RCC 7860 (cell line): ENCODE data around the gene NAV1.
"Not testable (repeated sequence)": the region's sequence is repeated elsewhere in the genome, so short reads cannot be mapped to it uniquely, and the experiment has no call there.

Source experiments
- DNase-seq: peaks from one replicate; pipeline ENCODE4 v3.0.0-alpha.2; 2015; ENCODE audit warnings: low spot score
- FAIRE-seq: peaks from 2 replicates; lab custom pipeline; 2012; peaks lifted over from hg19 to GRCh38; lab: Jason Lieb, UNC

NAV1 gene

GRCh38 chr1:201504179-201504631, 34.7 kb upstream of the NAV1 start:
- FAIRE-seq = no peak
- DNase-seq = no peak

- DNase-seq = no peak
- FAIRE-seq = no peak
Observed at GRCh38 chr1:201504799-201505502, 34.0 kb upstream of the NAV1 start.

DNA sequence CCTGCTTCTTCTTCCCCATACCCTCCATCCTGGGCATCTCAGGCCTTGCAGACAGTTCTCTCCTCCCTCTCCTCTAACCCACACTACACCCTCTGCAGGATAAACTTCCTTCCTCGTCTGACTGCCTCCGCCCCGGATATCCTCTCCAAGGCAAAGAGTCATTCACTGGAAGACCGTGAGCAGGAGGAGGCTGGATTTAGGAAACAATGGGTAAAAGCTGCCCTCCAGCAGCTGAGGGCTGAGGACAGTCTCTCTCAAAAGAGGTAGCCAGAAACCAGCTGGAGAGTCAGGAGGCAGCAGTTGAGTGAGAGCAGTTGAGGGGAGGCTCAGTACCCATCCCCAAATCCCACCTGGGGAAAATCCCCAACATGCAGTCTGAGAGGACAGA, 33.4 kb upstream of the NAV1 start:
- DNase-seq = peak; percentile 65

GRCh38 chr1:201506092-201506491, 32.8 kb upstream of the NAV1 start:
- no peak for FAIRE-seq

More for the DNA sequence above, 33.4 kb upstream of the NAV1 start:
- FAIRE-seq = no peak

GRCh38 chr1:201506557-201507359, 32.2 kb upstream of the NAV1 start, which contains the start of gene CSRP1:
TSS of gene CSRP1 (minus strand) at chr1:201507123. CDS start at chr1:201496303, 10,820 bp downstream.
- FAIRE-seq = no peak
- peak; percentile 63 for DNase-seq

More at GRCh38 chr1:201506092-201506491, 32.8 kb upstream of the NAV1 start:
- no peak for DNase-seq

GRCh38 chr1:201507360-201507675, 31.6 kb upstream of the NAV1 start:
- FAIRE-seq = no peak

DNA sequence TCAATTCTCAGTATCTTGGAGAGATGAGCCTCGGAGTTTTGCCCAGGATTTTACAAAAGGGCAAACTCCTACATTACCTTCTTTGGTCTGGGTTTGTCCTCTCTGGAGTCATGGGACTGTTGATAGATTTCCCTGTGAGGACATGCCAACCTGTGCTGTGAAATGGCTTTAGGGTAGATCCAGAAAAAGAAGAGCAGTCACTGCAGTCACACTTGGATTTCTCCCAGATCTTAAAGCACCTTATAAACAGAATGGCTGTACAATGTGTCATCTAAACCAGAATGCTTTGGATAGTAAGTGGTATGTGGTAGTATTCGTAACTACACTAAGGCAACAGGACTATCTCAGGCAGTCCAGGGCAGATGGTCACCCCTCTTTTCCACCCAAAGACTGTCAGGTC, 30.1 kb upstream of the NAV1 start:
- FAIRE-seq (no peak), DNase-seq (no peak)

More at GRCh38 chr1:201507360-201507675, 31.6 kb upstream of the NAV1 start:
- DNase-seq = no peak

DNA sequence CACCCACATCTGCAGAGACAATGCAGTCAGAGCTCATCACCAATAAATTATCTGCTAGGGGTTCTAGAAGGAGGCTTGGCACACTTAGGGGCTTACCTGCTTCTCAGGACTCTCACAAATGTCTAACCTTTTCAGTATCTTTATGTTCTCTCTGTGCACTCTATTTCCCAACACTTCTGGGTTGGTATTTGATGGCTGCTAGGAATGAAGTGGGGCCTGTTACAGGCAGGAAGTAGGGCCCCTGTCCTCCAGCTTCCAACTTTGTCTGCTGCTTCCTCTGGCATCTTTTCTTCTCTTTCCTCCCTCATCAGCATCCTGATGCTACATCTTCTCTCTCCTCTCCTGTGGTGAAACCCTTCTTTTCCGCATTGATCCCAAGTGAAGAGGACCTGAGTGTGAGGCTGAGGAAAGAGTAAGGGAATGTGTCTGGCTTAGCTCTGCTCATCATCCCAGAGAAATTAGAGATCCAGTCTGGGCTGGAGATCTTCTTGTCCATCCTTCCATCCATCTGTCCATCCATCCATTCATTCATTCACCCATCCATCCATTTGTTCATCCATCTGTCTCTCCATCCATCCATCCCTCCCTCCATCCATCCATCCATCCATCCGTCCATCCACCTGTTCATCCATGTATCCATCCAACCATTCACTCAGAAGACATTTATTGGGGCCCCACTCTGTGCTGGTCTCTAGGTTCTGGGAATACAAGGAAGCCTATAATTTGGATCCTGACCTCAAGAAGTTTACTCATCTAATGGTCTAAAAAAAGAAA, 29.1 kb upstream of the NAV1 start:
- DNase-seq (no peak), FAIRE-seq (no peak)

GRCh38 chr1:201510734-201511133, 28.2 kb upstream of the NAV1 start:
- no peak for DNase-seq
- no peak for FAIRE-seq

DNA sequence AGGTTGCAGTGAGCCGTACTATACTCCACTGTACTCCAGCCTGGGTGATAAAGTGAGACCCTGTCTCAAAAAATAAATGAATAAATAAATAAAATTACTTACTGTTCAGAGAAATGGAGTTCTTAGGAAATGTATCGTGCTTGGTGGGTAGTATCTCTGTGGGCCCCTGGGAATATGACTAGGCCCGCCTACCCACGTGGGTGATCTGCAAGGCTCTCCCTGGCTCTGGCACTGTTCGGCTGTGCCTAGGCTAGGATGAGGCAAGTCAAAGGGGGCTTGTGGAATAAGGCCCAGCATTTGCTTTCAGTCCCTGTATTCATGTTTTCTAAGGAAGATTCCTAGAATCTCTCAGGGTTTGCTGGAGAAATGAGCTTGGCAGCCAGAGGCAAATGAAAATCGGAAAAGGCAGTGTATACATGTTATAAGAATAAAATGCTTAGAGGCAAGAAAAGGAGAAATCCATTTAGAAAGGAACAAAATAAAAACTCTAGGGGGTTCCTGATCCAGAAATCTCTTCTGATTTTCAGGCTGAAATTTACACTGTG, 27.5 kb upstream of the NAV1 start:
- DNase-seq (no peak), FAIRE-seq (no peak)

- DNase-seq (no peak), FAIRE-seq (no peak)
Observed at GRCh38 chr1:201511941-201512539, 26.9 kb upstream of the NAV1 start.

- DNase-seq = no peak
- FAIRE-seq = no peak
Observed at GRCh38 chr1:201513498-201514243, 25.3 kb upstream of the NAV1 start.

DNA sequence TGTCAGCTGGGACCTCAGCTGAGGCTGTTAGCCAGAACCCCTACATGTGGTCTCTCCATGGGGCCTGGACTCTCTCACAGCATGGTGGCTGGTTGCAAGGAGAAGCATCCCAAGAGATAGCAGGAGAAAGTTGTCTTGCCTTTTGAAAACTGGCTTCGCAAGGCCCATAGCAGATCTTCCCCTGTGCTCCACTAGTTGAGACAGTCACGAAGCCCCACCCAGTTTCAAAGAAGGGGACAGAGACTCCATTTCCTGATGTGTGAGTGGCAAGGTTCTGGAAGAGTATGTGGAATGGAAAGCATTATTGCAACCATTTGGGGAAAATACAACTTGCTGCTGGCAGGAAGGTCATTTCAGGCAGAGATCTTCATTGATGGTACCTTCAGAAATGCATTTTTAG, 24.5 kb upstream of the NAV1 start:
- DNase-seq (no peak), FAIRE-seq (no peak)

- FAIRE-seq = no peak
- no peak for DNase-seq
Observed at GRCh38 chr1:201515062-201515750, 23.7 kb upstream of the NAV1 start.

DNA sequence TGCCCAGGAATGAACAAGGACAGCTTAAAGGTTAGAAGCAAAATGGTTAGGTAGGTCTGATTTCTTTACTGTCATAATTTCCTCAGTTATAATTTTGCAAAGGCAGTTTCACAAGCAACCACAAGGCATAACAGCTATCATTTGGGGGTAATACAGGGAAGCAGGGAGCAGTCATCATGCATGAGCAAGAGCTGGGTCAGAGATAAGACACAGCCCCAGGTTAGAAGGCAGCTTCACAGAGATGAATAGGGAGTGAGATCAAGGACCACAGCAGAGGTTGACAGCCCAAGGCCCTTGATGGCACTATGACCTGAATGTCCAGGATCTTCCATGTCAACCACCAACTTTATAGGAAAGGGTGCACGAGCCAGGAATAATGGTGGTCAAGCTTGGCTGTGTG, 23.0 kb upstream of the NAV1 start:
- FAIRE-seq = no peak
- no peak for DNase-seq

DNA sequence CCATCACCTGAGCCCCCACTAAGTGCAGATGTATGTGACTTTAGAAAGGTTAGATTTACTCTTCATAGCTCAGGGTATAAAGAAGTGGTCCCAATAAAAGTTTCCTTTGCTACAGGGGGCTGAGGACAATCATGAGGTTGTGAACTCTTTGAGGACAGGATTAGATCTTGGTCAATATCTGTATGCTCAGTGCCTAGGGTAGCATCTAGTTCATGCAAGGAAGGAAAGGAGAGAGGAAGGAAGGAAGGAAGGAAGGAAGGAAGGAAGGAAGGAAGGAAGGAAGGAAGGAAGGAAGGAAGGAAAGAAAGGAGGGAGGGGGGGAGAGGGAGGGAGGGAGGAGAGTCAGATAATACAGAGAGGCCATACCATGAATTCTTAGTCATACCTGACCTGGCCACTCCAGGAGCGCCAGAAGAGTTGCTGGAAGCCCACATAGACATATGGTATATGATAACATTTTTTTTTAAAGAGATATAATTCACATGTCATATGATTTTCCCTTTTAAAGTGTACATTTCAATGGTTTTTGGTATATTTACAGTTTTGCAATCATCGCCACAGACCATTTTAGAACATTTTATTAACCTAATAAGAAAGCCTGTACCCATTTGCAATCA, 22.3 kb upstream of the NAV1 start:
- no peak for FAIRE-seq
- DNase-seq = no peak

DNA sequence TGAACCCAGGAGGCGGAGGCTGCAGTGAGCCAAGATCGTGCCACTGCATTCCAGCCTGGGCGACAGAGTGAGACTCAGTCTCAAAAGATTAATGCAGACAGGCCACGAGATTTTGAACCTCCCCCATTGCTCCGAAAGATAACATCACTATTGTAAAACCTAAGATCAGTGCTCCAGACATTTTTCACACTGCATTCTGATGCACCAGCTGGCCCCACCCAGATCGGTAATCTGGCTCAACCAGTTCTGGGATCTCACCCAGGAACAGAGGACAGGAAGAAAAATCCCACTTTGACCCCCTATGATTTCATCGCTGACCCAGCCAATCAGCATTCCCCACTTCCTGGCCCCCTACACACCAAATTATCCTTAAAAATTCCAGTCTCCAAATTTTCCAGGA, 21.3 kb upstream of the NAV1 start:
- FAIRE-seq = no peak
- DNase-seq = no peak

GRCh38 chr1:201518071-201518470, 20.9 kb upstream of the NAV1 start:
- no peak for FAIRE-seq

DNA sequence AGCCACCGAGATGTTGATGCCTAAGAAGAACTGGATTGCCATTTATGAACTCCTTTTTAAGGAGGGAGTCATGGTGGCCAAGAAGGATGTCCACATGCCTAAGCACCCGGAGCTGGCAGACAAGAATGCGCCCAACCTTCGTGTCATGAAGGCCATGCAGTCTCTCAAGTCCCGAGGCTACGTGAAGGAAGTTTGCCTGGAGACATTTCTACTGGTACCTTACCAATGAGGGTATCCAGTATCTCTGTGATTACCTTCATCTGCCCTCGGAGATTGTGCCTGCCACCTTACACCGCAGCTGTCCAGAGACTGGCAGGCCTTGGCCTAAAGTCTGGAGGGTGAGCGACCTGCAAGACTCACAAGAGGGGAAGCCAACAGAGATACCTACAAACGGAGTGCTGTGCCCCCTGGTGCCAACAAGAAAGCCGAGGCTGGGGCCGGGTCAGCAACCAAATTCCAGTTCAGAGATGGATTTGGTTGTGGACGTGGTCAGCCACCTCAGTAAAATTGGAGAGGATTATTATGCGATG, 18.8 kb upstream of the NAV1 start:
- not testable (repeated sequence) for FAIRE-seq, DNase-seq

More at GRCh38 chr1:201518071-201518470, 20.9 kb upstream of the NAV1 start:
- no peak for DNase-seq
